Measurements from ENCODE around the gene ALDH2. TPM values are rescaled to one million over a fixed set of nuclear protein-coding genes. Genes with fewer than 3 reads are reported as not detected.

Gene ALDH2
- total and polyA plus RNA-seq, 9 of the 15 experiments (the other 6 are each of a cell fraction or from before 2014, with no cell fraction given) = 1.9 to 22.5 (median 12.2) TPM

Small RNA genes lying within 50 kb of the gene (microRNA-seq; reads per million reads assigned to microRNA genes)
- not detected for gene MIR6761 (ENCODE audit: borderline microRNAs expressed)

Small RNA genes lying within 50 kb of the gene (small RNA-seq; reads per million reads assigned to genes)
- gene MIR6761 = not detected

Other genes starting within 250 kb of the ALDH2 start
- 16.8 and 20.6 TPM in 2 replicates for gene ATXN2, start 167.6 kb upstream of the ALDH2 start, total RNA-seq (2014; rRNA removed)
- 40.5 and 45.5 TPM in 2 replicates for gene ATXN2, start 167.6 kb upstream of the ALDH2 start, total RNA-seq (2014; rRNA removed; fragmentation: Illumina TruSeq; extraction: Trizol)
- gene ATXN2, start 167.6 kb upstream of the ALDH2 start, total RNA-seq (2015; rRNA removed; fragmentation: Illumina TruSeq; extraction: Trizol) = 29.6 and 32.1 TPM in 2 replicates
- gene ATXN2, start 167.6 kb upstream of the ALDH2 start, total RNA-seq (2021) = 66.3 and 67.8 TPM in 2 replicates
- 25.2 and 42.0 TPM in 2 replicates for gene ATXN2, start 167.6 kb upstream of the ALDH2 start, polyA plus RNA-seq (2011; rRNA removed)
- gene ATXN2, start 167.6 kb upstream of the ALDH2 start, polyA plus RNA-seq (2014; fragmentation: Illumina TruSeq; extraction: Trizol) = 48.7 and 65.7 TPM in 2 replicates
- gene ATXN2, start 167.6 kb upstream of the ALDH2 start, polyA plus RNA-seq (2014; fragmentation: Nextera tagmentation; extraction: Ambion mirVana) = 10 to 100 TPM; 20.1 to 21.7 TPM
- 28.7 and 29.3 TPM in 2 replicates for gene ATXN2, start 167.6 kb upstream of the ALDH2 start, polyA plus RNA-seq (2014; rRNA removed)
- gene BRAP, start 81.0 kb upstream of the ALDH2 start, total RNA-seq (2014; rRNA removed) = 22.8 and 23.9 TPM in 2 replicates
- gene BRAP, start 81.0 kb upstream of the ALDH2 start, total RNA-seq (2014; rRNA removed; fragmentation: Illumina TruSeq; extraction: Trizol) = 28.5 and 30.5 TPM in 2 replicates
- 26.7 and 27.5 TPM in 2 replicates for gene BRAP, start 81.0 kb upstream of the ALDH2 start, total RNA-seq (2015; rRNA removed; fragmentation: Illumina TruSeq; extraction: Trizol)
- 28.8 and 30.8 TPM in 2 replicates for gene BRAP, start 81.0 kb upstream of the ALDH2 start, total RNA-seq (2021)
- 25.1 and 30.6 TPM in 2 replicates for gene BRAP, start 81.0 kb upstream of the ALDH2 start, polyA plus RNA-seq (2011; rRNA removed)
- gene BRAP, start 81.0 kb upstream of the ALDH2 start, polyA plus RNA-seq (2014; fragmentation: Illumina TruSeq; extraction: Trizol) = 29.9 and 32.6 TPM in 2 replicates
- gene BRAP, start 81.0 kb upstream of the ALDH2 start, polyA plus RNA-seq (2014; fragmentation: Nextera tagmentation; extraction: Ambion mirVana) = 1 to 10 TPM; 2.2 to 3.4 TPM
- gene BRAP, start 81.0 kb upstream of the ALDH2 start, polyA plus RNA-seq (2014; rRNA removed) = 17.7 and 20.9 TPM in 2 replicates
- gene ACAD10, start 80.9 kb upstream of the ALDH2 start, total RNA-seq (2014; rRNA removed) = 7.2 and 12.7 TPM in 2 replicates
- 9.4 and 12.0 TPM in 2 replicates for gene ACAD10, start 80.9 kb upstream of the ALDH2 start, total RNA-seq (2014; rRNA removed; fragmentation: Illumina TruSeq; extraction: Trizol)
- gene ACAD10, start 80.9 kb upstream of the ALDH2 start, total RNA-seq (2015; rRNA removed; fragmentation: Illumina TruSeq; extraction: Trizol) = 9.0 and 11.2 TPM in 2 replicates
- 18.8 and 19.2 TPM in 2 replicates for gene ACAD10, start 80.9 kb upstream of the ALDH2 start, total RNA-seq (2021)
- 15.5 and 16.3 TPM in 2 replicates for gene ACAD10, start 80.9 kb upstream of the ALDH2 start, polyA plus RNA-seq (2011; rRNA removed)
- gene ACAD10, start 80.9 kb upstream of the ALDH2 start, polyA plus RNA-seq (2014; fragmentation: Illumina TruSeq; extraction: Trizol) = 12.4 and 12.5 TPM in 2 replicates
- 1 to 10 TPM; 2.3 to 5.0 TPM for gene ACAD10, start 80.9 kb upstream of the ALDH2 start, polyA plus RNA-seq (2014; fragmentation: Nextera tagmentation; extraction: Ambion mirVana)
- gene ACAD10, start 80.9 kb upstream of the ALDH2 start, polyA plus RNA-seq (2014; rRNA removed) = 15.0 and 17.7 TPM in 2 replicates
- 61.3 and 63.3 TPM in 2 replicates for gene MAPKAPK5, start 75.3 kb downstream of the ALDH2 start, total RNA-seq (2014; rRNA removed)
- gene MAPKAPK5, start 75.3 kb downstream of the ALDH2 start, total RNA-seq (2014; rRNA removed; fragmentation: Illumina TruSeq; extraction: Trizol) = 56.7 and 60.4 TPM in 2 replicates
- gene MAPKAPK5, start 75.3 kb downstream of the ALDH2 start, total RNA-seq (2015; rRNA removed; fragmentation: Illumina TruSeq; extraction: Trizol) = 55.3 and 57.6 TPM in 2 replicates
- gene MAPKAPK5, start 75.3 kb downstream of the ALDH2 start, total RNA-seq (2021) = 61.5 and 72.1 TPM in 2 replicates
- 67.0 and 68.4 TPM in 2 replicates for gene MAPKAPK5, start 75.3 kb downstream of the ALDH2 start, polyA plus RNA-seq (2011; rRNA removed)
- 57.1 and 58.4 TPM in 2 replicates for gene MAPKAPK5, start 75.3 kb downstream of the ALDH2 start, polyA plus RNA-seq (2014; fragmentation: Illumina TruSeq; extraction: Trizol)
- 10 to 100 TPM; 11.6 to 17.7 TPM for gene MAPKAPK5, start 75.3 kb downstream of the ALDH2 start, polyA plus RNA-seq (2014; fragmentation: Nextera tagmentation; extraction: Ambion mirVana)
- gene MAPKAPK5, start 75.3 kb downstream of the ALDH2 start, polyA plus RNA-seq (2014; rRNA removed) = 55.2 and 67.0 TPM in 2 replicates
- 5.2 and 10.0 TPM in 2 replicates for gene TMEM116, start 246.2 kb downstream of the ALDH2 start, total RNA-seq (2014; rRNA removed)
- gene TMEM116, start 246.2 kb downstream of the ALDH2 start, total RNA-seq (2014; rRNA removed; fragmentation: Illumina TruSeq; extraction: Trizol) = 14.2 and 15.6 TPM in 2 replicates
- gene TMEM116, start 246.2 kb downstream of the ALDH2 start, total RNA-seq (2015; rRNA removed; fragmentation: Illumina TruSeq; extraction: Trizol) = 9.0 and 10.7 TPM in 2 replicates
- gene TMEM116, start 246.2 kb downstream of the ALDH2 start, total RNA-seq (2021) = 10.8 and 11.1 TPM in 2 replicates
- gene TMEM116, start 246.2 kb downstream of the ALDH2 start, polyA plus RNA-seq (2011; rRNA removed) = 78.6 and 98.3 TPM in 2 replicates
- 13.9 and 14.4 TPM in 2 replicates for gene TMEM116, start 246.2 kb downstream of the ALDH2 start, polyA plus RNA-seq (2014; fragmentation: Illumina TruSeq; extraction: Trizol)
- gene TMEM116, start 246.2 kb downstream of the ALDH2 start, polyA plus RNA-seq (2014; fragmentation: Nextera tagmentation; extraction: Ambion mirVana) = 10 to 100 TPM; 19.2 to 22.9 TPM
- 12.7 and 16.3 TPM in 2 replicates for gene TMEM116, start 246.2 kb downstream of the ALDH2 start, polyA plus RNA-seq (2014; rRNA removed)
- 58.6 and 60.7 TPM in 2 replicates for gene ERP29, start 246.5 kb downstream of the ALDH2 start, total RNA-seq (2014; rRNA removed)
- 112 and 113 TPM in 2 replicates for gene ERP29, start 246.5 kb downstream of the ALDH2 start, total RNA-seq (2014; rRNA removed; fragmentation: Illumina TruSeq; extraction: Trizol)
- gene ERP29, start 246.5 kb downstream of the ALDH2 start, total RNA-seq (2015; rRNA removed; fragmentation: Illumina TruSeq; extraction: Trizol) = 133 TPM in 2 replicates
- 82.3 and 97.5 TPM in 2 replicates for gene ERP29, start 246.5 kb downstream of the ALDH2 start, total RNA-seq (2021)
- 111 and 129 TPM in 2 replicates for gene ERP29, start 246.5 kb downstream of the ALDH2 start, polyA plus RNA-seq (2011; rRNA removed)
- gene ERP29, start 246.5 kb downstream of the ALDH2 start, polyA plus RNA-seq (2014; fragmentation: Illumina TruSeq; extraction: Trizol) = 106 and 110 TPM in 2 replicates
- 100 to 1,000 TPM in 1 of 2 experiments, 10 to 100 TPM in 1; 42.4 to 146 TPM for gene ERP29, start 246.5 kb downstream of the ALDH2 start, polyA plus RNA-seq (2014; fragmentation: Nextera tagmentation; extraction: Ambion mirVana)
- 136 and 137 TPM in 2 replicates for gene ERP29, start 246.5 kb downstream of the ALDH2 start, polyA plus RNA-seq (2014; rRNA removed)

Measured in K562 (cell line).